Smooth muscle cell of the brain vasculature (primary cell): ENCODE measurements around the gene DLGAP1.
A peak's percentile ranks its signal among the peaks of the same experiment; 100 is the strongest.
"Not testable (repeated sequence)": the region's sequence is repeated elsewhere in the genome, so short reads cannot be mapped to it uniquely, and the experiment has no call there.

ENCODE experiments used
- DNase-seq: peaks from one replicate; pipeline ENCODE4 v3.0.0-alpha.2; 2012; ENCODE audit warnings: low read depth, low spot score

The DLGAP1 gene

GRCh38 chr18:3658529-3658928 is 796.6 kb downstream of the DLGAP1 start:
- DNase-seq: no peak

- no peak for DNase-seq
Observed at GRCh38 chr18:3655254-3656050, 799.7 kb downstream of the DLGAP1 start.

GRCh38 chr18:3654442-3655253 is 800.5 kb downstream of the DLGAP1 start:
- no peak for DNase-seq

- no peak for DNase-seq
Observed at GRCh38 chr18:3653851-3654441, 801.2 kb downstream of the DLGAP1 start.

- no peak for DNase-seq
Observed at GRCh38 chr18:3653263-3653850, 801.8 kb downstream of the DLGAP1 start.

- DNase-seq: peak; percentile 28
Observed at GRCh38 chr18:3652380-3653262, 802.5 kb downstream of the DLGAP1 start.

GRCh38 chr18:3651266-3651665 is 803.8 kb downstream of the DLGAP1 start:
- no peak for DNase-seq

- not testable (repeated sequence) for DNase-seq
Observed at GRCh38 chr18:3650521-3651042, 804.5 kb downstream of the DLGAP1 start.

DNA sequence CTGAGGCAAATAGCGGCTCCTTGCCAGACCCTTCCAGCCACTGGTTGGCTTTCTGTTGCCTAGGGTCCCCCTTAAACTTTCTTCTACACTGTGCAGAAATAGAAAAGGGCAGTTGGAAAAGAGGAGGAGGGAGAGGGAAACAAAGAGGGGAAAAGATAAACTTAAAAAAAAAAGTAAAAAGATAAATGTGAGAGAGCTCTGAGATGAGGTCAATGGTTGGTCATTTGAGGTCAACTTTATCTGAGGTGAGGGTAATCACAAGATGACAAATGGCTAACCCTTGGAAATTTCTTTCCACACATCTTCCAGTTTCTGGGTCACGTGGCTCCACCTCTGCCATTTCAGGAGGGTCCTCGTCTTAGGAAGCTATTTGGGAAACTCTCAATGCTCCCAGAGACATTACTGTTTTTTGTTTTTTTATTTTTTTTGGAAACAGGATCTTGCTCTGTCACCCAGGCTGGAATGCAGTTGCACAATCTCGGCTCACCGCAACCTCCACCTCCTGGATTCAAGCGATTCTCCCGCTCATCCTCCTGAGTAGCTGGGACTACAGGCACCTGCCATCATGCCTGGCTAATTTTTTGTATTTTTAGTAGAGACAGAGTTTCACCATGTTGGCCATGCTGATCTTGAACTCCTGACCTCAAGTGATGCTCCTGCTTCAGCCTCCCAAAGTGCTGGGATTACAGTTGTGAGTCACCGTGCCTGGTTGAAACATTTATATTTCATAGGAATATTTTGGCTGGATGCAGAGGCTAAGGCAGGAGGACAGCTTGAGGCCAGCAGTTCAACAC is 805.3 kb downstream of the DLGAP1 start:
- DNase-seq: no peak

GRCh38 chr18:3649135-3649632 is 805.9 kb downstream of the DLGAP1 start:
- no peak for DNase-seq

- DNase-seq: no peak
Observed at GRCh38 chr18:3648641-3649040, 806.5 kb downstream of the DLGAP1 start.

- DNase-seq: no peak
Observed at GRCh38 chr18:3648200-3648599, 806.9 kb downstream of the DLGAP1 start.

- no peak for DNase-seq
Observed at GRCh38 chr18:3647636-3648035, 807.5 kb downstream of the DLGAP1 start.

- no peak for DNase-seq
Observed at GRCh38 chr18:3645384-3646156, 809.5 kb downstream of the DLGAP1 start.

- DNase-seq: no peak
Observed at GRCh38 chr18:3634250-3634939, 820.7 kb downstream of the DLGAP1 start.

- no peak for DNase-seq
Observed at GRCh38 chr18:3631887-3632286, 823.2 kb downstream of the DLGAP1 start.

DNA sequence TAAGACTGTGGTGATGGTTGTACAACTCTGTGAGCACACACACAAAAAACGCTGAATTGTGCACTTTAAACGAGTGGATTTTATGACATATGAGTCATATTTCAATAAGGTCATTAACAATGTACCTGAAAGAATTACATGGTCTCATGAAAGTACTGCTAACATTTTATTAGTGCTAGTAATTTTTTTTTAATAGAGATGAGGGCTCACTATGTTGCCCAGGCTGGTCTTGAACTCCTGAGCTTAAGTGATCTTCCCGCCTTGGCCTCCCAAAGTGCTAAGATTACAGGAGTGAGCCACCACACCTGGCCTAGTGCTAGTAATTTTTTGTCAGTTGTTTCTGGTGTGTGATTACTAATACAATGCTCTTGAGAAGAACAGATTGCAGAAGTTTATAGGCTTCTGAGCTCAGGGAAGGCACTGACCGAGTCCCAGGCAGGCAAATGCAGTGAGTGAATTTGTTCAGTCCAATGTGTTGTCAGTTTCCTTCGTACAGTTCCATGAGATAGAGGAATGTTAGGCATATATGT is 828.1 kb downstream of the DLGAP1 start:
- DNase-seq: no peak

GRCh38 chr18:3625742-3626091 is 829.4 kb downstream of the DLGAP1 start:
- DNase-seq: no peak
